GM19351 (cell line): ENCODE measurements around the gene SLC25A48.
"Not testable (repeated sequence)": the region's sequence is repeated elsewhere in the genome, so short reads cannot be mapped to it uniquely, and the experiment has no call there.

Experiments
- ATAC-seq: cut with Tn5 transposase; IDR thresholded peaks from one replicate; pipeline ENCODE4 v1.9.1; 2021; ENCODE audit warnings: mild to moderate bottlenecking, moderate library complexity; ENCODE audit not compliant: unreplicated experiment

Gene SLC25A48

GRCh38 chr5:135829681-135830383 lies 4.6 kb upstream of the SLC25A48 start:
- ATAC-seq, result no peak

- no peak for ATAC-seq
Observed at GRCh38 chr5:135830384-135830700, 4.1 kb upstream of the SLC25A48 start.

GRCh38 chr5:135830876-135831275 lies 3.6 kb upstream of the SLC25A48 start:
- no peak for ATAC-seq

DNA sequence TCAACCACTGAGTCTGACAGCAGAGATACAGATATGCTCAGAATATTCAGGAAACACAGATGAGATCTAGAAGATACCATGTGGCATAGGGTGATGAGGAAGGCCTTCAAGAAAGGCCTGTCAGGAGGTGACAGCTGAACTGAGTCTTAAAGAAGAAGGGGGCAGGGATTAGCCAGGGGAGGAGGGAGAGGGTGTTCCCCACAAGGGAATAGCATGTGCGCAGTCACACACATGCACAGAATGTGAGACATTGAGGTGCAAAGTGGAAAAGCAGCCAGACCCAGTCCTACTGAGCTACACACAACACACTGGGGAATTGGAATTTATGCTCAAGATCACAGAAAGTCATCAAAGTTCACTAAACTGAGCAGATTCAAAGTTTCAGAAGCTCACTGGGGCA lies 3.0 kb upstream of the SLC25A48 start:
- no peak for ATAC-seq

DNA sequence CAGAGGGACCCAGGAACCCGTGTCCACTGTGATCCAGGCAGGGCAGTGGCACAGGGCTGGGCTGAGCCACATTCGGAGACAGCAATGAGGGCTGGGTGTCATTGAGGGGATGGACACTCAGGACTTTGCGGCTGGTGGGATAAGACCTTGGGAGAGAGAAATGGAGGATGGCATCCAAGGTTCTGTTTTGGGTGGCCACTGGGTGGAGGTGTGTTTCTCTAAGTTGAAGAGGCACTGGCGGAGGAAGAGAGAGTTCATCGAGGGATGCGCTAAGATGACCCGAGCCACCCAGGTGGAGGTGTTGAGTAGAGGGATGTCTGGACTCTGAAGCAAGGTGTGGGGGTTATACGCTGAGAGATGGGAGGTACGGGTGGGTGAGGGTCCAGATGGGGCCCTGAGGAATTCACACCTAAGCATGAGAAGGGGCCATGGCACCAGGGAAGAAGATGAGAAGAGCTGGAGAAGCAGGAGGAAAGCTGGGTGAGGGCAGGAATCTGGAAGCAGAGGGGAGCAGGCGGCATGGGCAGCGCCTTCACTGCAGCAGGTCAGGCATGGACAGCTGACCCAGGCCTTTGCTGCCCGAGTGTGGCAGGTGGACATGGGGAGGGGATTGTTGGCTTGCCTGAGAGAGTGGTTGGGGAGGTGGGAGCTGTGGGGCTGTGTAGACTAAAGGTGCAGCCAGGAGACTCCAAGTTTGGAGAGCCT lies 2.5 kb upstream of the SLC25A48 start:
- ATAC-seq, result no peak

DNA sequence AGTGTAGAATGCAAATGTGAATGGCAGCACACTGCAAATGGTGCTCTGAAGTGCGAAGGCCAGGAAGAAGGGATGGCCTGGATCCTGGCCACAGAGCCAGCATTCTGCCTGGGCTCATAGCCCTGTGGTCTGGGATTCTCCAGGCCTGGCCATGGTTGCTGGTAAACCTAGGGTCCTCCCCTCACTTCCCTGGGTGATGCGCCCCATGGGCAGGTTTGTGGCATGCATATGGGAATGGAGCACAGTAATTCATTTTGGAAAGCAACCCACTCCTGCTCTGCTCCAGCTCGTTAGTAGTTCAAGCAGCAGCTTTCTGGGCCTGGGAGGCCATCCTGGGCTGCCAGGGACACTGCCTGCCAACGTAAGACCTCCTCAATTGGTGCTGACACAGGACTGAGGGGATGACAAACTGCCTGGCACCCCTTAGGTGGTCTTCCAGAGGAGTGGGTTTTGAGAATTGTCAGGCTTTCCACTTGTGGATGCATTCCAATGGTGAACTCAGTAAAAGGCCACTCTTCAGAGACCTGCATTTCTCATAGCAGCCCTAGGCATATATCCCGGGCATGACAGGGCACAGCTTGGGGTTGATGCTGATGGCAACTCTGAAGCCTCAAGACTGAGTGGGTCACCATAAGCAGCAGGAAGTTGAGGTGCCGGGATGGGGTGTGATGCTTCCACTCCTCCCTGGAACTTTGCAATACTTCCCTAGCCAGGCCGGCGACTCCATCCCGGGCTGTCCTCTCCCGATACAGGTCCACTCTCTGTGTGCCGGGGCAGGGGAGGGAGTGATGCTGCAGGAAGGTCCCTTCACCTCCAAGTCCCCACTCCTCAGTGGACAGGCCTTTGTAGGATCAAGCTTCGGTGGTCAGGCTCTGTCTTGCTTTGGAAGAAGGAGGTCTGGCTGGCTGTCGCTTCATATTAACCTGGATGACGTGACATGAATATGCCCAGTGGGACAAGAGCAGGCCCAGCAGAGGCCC lies 1.2 kb upstream of the SLC25A48 start:
- no peak for ATAC-seq

- ATAC-seq, result peak; percentile 95
Observed at GRCh38 chr5:135833961-135834638, 363 bp upstream of the SLC25A48 start.

GRCh38 chr5:135835766-135836165 lies 1.3 kb downstream of the SLC25A48 start:
- ATAC-seq, result no peak

- ATAC-seq, result not testable (repeated sequence)
Observed at GRCh38 chr5:135838395-135838794, 3.9 kb downstream of the SLC25A48 start.

GRCh38 chr5:135839566-135839965 lies 5.1 kb downstream of the SLC25A48 start:
- no peak for ATAC-seq

- ATAC-seq, result no peak
Observed at GRCh38 chr5:135840959-135841358, 6.5 kb downstream of the SLC25A48 start.

- ATAC-seq, result no peak
Observed at GRCh38 chr5:135842737-135843136, 8.3 kb downstream of the SLC25A48 start.

- no peak for ATAC-seq
Observed at GRCh38 chr5:135843571-135844337, 9.3 kb downstream of the SLC25A48 start.

DNA sequence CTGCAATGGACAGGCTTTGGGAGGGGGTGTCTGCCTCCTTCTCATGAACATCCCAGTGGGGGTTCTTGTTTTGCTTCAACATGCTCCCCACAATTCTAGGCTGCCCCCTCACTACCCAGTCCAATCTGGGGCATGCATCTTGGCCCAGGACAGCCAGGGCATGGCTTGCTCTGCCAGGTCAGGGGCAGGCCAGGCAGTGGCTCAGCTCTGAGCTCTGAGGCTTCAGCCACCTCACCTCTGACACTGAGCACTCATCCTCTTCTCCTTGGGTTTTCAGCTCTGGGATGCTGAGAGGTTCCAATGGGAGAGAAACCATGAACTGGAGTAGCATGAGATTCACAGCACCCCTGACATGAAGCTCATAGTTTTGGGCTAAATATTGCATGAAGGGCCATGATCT lies 11.8 kb downstream of the SLC25A48 start:
- ATAC-seq, result no peak

DNA sequence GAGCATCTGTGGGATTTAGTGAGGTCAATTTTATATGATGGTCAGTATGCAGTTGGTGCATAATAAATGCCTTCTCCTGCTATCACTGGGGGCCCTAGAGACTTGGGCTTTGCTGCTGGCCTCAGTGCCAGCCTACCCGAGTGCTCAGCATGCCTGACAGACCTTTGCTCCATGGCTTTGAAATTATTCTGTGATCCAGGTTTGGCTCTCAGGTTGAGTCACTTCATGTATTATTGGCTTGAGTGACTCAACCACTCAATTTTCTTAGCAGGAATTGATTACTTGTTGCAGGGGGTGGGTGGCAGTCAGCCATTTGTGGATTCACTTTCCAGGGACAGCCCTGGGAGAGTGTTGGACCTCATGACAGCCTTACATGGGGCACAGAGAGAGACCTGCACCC lies 13.5 kb downstream of the SLC25A48 start:
- ATAC-seq, result no peak

GRCh38 chr5:135850231-135850630 lies 15.8 kb downstream of the SLC25A48 start:
- no peak for ATAC-seq

- ATAC-seq, result no peak
Observed at GRCh38 chr5:135850671-135851070, 16.2 kb downstream of the SLC25A48 start.

DNA sequence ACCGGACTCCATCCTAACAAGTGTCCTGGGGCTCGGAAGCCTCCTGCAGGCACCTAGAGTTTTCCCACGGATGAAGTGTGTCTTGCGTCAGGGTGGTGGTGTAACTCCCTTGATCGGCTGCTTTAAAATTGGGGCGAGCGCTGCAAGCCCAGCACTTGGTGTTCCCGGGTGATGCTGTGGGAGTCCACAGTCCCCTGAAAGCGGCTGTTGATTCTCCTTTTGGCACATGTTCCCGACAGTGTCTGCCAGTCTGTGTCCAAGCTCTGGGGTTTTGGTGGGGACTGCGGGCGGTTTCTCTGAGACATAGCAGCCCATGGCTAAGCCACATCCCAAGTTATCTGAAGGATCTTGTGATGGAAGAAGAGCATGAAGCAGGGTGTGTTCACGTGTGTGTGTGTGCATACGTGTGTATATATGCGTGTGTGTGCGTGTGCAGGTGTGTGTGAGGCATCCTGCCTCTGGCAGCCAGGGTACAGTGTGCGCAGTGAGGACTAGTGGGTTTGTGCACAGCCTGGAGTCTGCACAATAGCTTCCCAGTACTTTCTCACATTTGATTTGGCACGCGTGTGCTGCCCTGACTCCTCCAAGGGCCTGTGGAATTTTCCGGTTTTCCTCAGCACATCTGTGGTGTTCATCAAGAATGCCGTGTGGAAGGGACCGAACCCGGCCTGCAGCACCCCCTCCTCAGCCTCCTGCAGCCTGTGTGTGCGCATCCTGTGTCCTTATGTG lies 16.9 kb downstream of the SLC25A48 start:
- no peak for ATAC-seq
